GM12878 (cell line): Measurements from ENCODE around the gene NPAS4. TPM values are rescaled to one million over a fixed set of nuclear protein-coding genes. Genes with fewer than 3 reads are reported as not detected.

Experiments used
- CTCF ChIP-seq, 3 experiments: IDR thresholded peaks in 2 of 3; conservative IDR thresholded peaks in 1 of 3; 2 replicates each; pipeline ENCODE4 v1.5.1; 2011; ENCODE audit warnings: low read depth in 3 of 3, low read length in 3 of 3, mild to moderate bottlenecking in 3 of 3, control low read depth in 2 of 3, moderate library complexity in 2 of 3, inconsistent platforms in 1 of 3, mixed read lengths in 1 of 3; ENCODE audit not compliant: control insufficient read depth in 2 of 3, insufficient read depth in 1 of 3; ENCODE audit errors: extremely low read depth in 1 of 3
- ESRRA ChIP-seq: IDR thresholded peaks from 2 replicates; pipeline ENCODE4 v1.6.1; 2012; ENCODE audit warnings: mild to moderate bottlenecking, low read length, improper control_type of control experiment
- FOXM1 ChIP-seq: IDR thresholded peaks from 2 replicates; pipeline ENCODE4 v1.6.1; 2012; ENCODE audit warnings: low read depth, mild to moderate bottlenecking, inconsistent platforms, low read length, moderate library complexity
- HSF1 ChIP-seq: fragments of 150-350 bp; IDR thresholded peaks from 2 replicates; pipeline ENCODE4 v1.6.1; 2014; ENCODE audit warnings: mild to moderate bottlenecking, low read depth, low read length
- JUND ChIP-seq: IDR thresholded peaks from 2 replicates; pipeline ENCODE4 v1.6.1; 2012; ENCODE audit warnings: low read depth, mild to moderate bottlenecking, low read length, improper control_type of control experiment, moderate library complexity
- LARP7 ChIP-seq: fragments of 450-650 bp; IDR thresholded peaks from 2 replicates; pipeline ENCODE4 v1.6.1; 2017; ENCODE audit warnings: mild to moderate bottlenecking
- RELB ChIP-seq: fragments of 450-650 bp; IDR thresholded peaks from 2 replicates; pipeline ENCODE4 v1.6.1; 2017; ENCODE audit warnings: low read depth, mild to moderate bottlenecking, moderate library complexity
- STAT1 ChIP-seq: fragments of 450-650 bp; conservative IDR thresholded peaks from 2 replicates; pipeline ENCODE4 v1.6.1; 2014; ENCODE audit warnings: antibody characterized with exemption, mild to moderate bottlenecking
- polyA plus RNA-seq, 11 experiments: library from polyadenylated mRNA; depleted of rRNA in 4 of 11; unstranded in 6 of 11; stranded (reverse) in 5 of 11; fragments of >200 nt; fragmentation: Nextera tagmentation in 4 of 11; fragmentation: Illumina TruSeq in 1 of 11; extraction: Ambion mirVana in 4 of 11; extraction: Trizol in 1 of 11; gene quantifications; 1 replicate in 1 of 11; 2 replicates in 10 of 11; pipeline versions ENCODE4 v1.2.1 to v1.2.3, GENCODE V29; 2011 to 2016; ENCODE audit warnings: inconsistent platforms in 2 of 11, missing spikeins in 2 of 11, low read depth in 1 of 11
- total RNA-seq, 4 experiments: library from RNA; depleted of rRNA in 3 of 4; stranded (reverse); fragments of >200 nt in 3 of 4; fragmentation: Illumina TruSeq in 1 of 4; extraction: Trizol in 1 of 4; gene quantifications; 2 replicates each; pipeline versions ENCODE4 v1.2.1 to v1.2.3, GENCODE V29; 2013 to 2021

NPAS4 gene
- total and polyA plus RNA-seq, 10 of the 15 experiments (the other 5 are each of a cell fraction or from before 2014, with no cell fraction given) = 0.03 to 0.18 (median 0.06) TPM; not detected in 7

GRCh38 chr11:66464916-66465315 lies 44.1 kb downstream of the NPAS4 start (continued):
- TF ChIP-seq RELB = no peak
- no peak for TF ChIP-seq STAT1
- TF ChIP-seq JUND = no peak
- TF ChIP-seq HSF1 = no peak
- TF ChIP-seq ESRRA = no peak
- no peak for TF ChIP-seq LARP7
- no peak for TF ChIP-seq FOXM1
- TF ChIP-seq CTCF (IDR thresholded peaks at IDR 0.05 in 2 of 3, conservative IDR thresholded peaks at IDR 0.05 in 1 of 3; ENCODE audit: control insufficient read depth in 2 of 3, extremely low read depth in 1 of 3, insufficient read depth in 1 of 3, low read depth in 3 of 3, low read length in 3 of 3) = no peak
